Activated B cell treated with CpG ODN at 0.5 μM for 24 hours (primary cell): Measurements from ENCODE around the gene ADGRE3. TPM values are rescaled to one million over a fixed set of nuclear protein-coding genes. Genes with fewer than 3 reads are reported as not detected.

ENCODE experiments used
- ATAC-seq: fragments of 200-7000 bp; cut with Tn5 transposase; one replicate; pipeline ENCODE4 v1.10.0; 2021; ENCODE audit warnings: low read depth, mild to moderate bottlenecking, moderate library complexity
- CTCF ChIA-PET: fragments of 350-600 bp; sonication (Branson Sonifier 250); formaldehyde crosslinking; loops from one replicate; lab custom pipeline; 2021; ENCODE audit warnings: antibody characterized with exemption; lab: Charles Lee
- POLR2A ChIA-PET: fragments of 350-600 bp; sonication (Branson Sonifier 250); formaldehyde crosslinking; loops from one replicate; lab custom pipeline; 2021; ENCODE audit warnings: antibody characterized with exemption; lab: Charles Lee
- DNase-seq: peaks from one replicate; pipeline ENCODE4 v3.0.0; 2022
- H3K27ac Mint-ChIP-seq: one replicate; pipeline ENCODE4 v1.8.0; 2020; ENCODE audit warnings: mixed read lengths
- H3K27me3 Mint-ChIP-seq: one replicate; pipeline ENCODE4 v1.8.0; 2021; ENCODE audit warnings: mixed read lengths
- H3K36me3 Mint-ChIP-seq: one replicate; pipeline ENCODE4 v1.8.0; 2021; ENCODE audit warnings: low read depth, mixed read lengths
- H3K4me1 Mint-ChIP-seq: one replicate; pipeline ENCODE4 v1.8.0; 2021; ENCODE audit warnings: mixed read lengths
- H3K4me3 Mint-ChIP-seq: one replicate; pipeline ENCODE4 v1.8.0; 2020; ENCODE audit warnings: mild to moderate bottlenecking, mixed read lengths
- H3K9me3 Mint-ChIP-seq: one replicate; pipeline ENCODE4 v1.8.0; 2020; ENCODE audit warnings: mixed read lengths
- intact Hi-C: fragments of 100-400 bp; cut with micrococcal nuclease; formaldehyde crosslinking; loops from one replicate; pipeline ENCODE4 v1.15.1; 2024
- total RNA-seq: library from RNA; stranded (reverse); gene quantifications from 2 replicates; pipeline ENCODE4 v1.2.3, GENCODE V29; 2022
- TF ChIP-seq, protein P1 (sequence below): fragments of 200-600 bp; IDR thresholded peaks from one replicate; pipeline ENCODE4 v1.8.0; 2022; ENCODE audit warnings: antibody characterized with exemption, mild to moderate bottlenecking

The ADGRE3 gene, protein sequence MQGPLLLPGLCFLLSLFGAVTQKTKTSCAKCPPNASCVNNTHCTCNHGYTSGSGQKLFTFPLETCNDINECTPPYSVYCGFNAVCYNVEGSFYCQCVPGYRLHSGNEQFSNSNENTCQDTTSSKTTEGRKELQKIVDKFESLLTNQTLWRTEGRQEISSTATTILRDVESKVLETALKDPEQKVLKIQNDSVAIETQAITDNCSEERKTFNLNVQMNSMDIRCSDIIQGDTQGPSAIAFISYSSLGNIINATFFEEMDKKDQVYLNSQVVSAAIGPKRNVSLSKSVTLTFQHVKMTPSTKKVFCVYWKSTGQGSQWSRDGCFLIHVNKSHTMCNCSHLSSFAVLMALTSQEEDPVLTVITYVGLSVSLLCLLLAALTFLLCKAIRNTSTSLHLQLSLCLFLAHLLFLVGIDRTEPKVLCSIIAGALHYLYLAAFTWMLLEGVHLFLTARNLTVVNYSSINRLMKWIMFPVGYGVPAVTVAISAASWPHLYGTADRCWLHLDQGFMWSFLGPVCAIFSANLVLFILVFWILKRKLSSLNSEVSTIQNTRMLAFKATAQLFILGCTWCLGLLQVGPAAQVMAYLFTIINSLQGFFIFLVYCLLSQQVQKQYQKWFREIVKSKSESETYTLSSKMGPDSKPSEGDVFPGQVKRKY
- total RNA-seq: not detected in 2 replicates

DNA sequence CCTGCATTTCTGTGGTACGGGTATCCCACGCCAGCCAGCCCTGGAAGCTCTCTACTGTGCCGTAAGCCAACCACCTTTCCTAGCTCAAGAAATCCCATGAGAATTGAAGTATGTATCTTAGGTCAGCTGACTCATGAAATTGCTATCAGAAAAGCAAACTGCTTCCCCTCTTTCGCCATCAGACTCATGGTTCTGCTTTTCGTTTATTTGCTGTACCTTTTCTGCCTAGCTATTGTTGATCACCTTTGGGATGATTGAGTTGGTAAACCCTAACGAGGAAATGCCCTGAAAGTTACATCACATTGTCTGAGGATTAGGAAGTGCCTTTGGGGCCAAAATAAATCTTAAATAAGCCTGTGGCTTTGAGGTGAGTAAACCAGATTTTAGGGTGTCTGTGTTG, at the start of gene ADGRE3:
Gene ADGRE3, minus strand, starts transcription at position 81 of the 400 bp plus-strand sequence. Its CDS starts 74 bp downstream, at position 7.
- ChIA-PET CTCF (interaction anchor here (0.6 to 3.8 kb wide), 6 partner anchors 10 to 124 kb away, joined by 3 to 40 read pairs (median 4); partner anchors contain the start of gene NDUFB7), POLR2A (interaction anchor here (0.5 to 2.4 kb wide), 17 partner anchors 9 to 538 kb away, joined by 3 to 16 read pairs (median 4); partner anchors contain the start of genes ASF1B, DNAJB1, NDUFB7 and ZNF333)
- intact Hi-C loops: loop anchor here (1.0 kb wide), 1 partner anchor 9 kb away; no protein-coding TSS in a partner anchor
- no peaks in the 10 kb centered on the region for H3K36me3 Mint-ChIP-seq
- no peaks in the 10 kb centered on the region for H3K27me3 Mint-ChIP-seq
- DNase-seq (no peak), ATAC-seq (peak; percentile 70)
- TF ChIP-seq, protein P1, sequence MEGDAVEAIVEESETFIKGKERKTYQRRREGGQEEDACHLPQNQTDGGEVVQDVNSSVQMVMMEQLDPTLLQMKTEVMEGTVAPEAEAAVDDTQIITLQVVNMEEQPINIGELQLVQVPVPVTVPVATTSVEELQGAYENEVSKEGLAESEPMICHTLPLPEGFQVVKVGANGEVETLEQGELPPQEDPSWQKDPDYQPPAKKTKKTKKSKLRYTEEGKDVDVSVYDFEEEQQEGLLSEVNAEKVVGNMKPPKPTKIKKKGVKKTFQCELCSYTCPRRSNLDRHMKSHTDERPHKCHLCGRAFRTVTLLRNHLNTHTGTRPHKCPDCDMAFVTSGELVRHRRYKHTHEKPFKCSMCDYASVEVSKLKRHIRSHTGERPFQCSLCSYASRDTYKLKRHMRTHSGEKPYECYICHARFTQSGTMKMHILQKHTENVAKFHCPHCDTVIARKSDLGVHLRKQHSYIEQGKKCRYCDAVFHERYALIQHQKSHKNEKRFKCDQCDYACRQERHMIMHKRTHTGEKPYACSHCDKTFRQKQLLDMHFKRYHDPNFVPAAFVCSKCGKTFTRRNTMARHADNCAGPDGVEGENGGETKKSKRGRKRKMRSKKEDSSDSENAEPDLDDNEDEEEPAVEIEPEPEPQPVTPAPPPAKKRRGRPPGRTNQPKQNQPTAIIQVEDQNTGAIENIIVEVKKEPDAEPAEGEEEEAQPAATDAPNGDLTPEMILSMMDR: no peak
- peak within 1 kb of the TSS; percentile 49 for H3K4me3 Mint-ChIP-seq
- peaks cover 32% of the 10 kb centered on the region for H3K4me1 Mint-ChIP-seq
- H3K27ac Mint-ChIP-seq: peak within 1 kb of the TSS; percentile 78
- H3K9me3 Mint-ChIP-seq: no peaks in the 10 kb centered on the region

DNA sequence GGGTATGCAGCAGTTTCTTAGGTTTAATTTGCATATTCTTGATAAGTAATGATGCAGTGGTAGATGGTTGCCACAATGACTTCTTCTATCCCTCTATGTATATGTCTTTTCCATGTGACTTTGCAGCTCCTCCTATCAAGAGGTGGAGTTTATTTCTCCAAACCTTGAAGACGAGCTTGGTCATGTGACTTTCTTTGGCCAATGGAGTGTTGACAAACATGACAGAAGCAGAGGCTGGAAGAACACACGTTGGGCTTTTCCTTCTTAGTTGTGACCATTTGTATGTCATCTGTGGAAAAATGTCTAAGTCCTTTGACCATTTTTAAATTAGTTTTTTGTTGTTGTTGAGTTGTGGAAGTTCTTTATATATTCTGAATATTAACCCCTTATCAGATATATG, 47.5 kb upstream of the ADGRE3 start:
- POLR2A ChIA-PET: no interaction called here
- H3K9me3 Mint-ChIP-seq: peaks cover 49% of the 10 kb centered on the region
- no peaks in the 10 kb centered on the region for H3K4me1 Mint-ChIP-seq

DNA sequence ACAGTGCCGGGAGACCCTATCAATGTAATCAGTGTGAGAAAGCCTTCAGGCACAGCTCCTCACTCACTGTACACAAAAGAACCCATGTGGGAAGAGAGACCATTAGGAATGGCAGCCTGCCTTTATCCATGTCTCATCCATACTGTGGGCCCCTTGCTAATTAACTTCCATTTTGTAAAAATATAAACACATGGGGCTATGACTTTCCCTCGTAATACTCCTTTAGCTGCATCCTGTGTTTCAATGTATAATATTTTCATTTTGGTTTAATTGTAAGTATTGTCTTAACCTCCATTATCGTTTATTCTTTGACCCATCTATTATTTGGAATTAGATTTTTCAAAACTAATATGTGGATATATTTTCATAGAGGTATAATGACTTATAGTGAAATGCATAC, 44.5 kb upstream of the ADGRE3 start:
- Mint-ChIP-seq H3K4me3 (no peak overlapping the region), H3K27ac (no peak overlapping the region), H3K36me3 (peaks cover 95% of the 10 kb centered on the region), H3K9me3 (peaks cover 56% of the 10 kb centered on the region), H3K4me1 (no peaks in the 10 kb centered on the region), H3K27me3 (no peaks in the 10 kb centered on the region)
- intact Hi-C loops: no loop called here
- POLR2A ChIA-PET: no interaction called here
- CTCF ChIA-PET: no interaction called here
- DNase-seq (no peak), ATAC-seq (no peak)
- TF ChIP-seq, protein P1: no peak

More for the DNA sequence above, 47.5 kb upstream of the ADGRE3 start:
- H3K27me3 Mint-ChIP-seq: no peaks in the 10 kb centered on the region
- H3K4me3 Mint-ChIP-seq: no peak overlapping the region
- peaks cover 66% of the 10 kb centered on the region for H3K36me3 Mint-ChIP-seq
- intact Hi-C loops: no loop called here
- no peak for ATAC-seq
- CTCF ChIA-PET: no interaction called here
- TF ChIP-seq, protein P1: no peak
- H3K27ac Mint-ChIP-seq: no peak overlapping the region
- no peak for DNase-seq

DNA sequence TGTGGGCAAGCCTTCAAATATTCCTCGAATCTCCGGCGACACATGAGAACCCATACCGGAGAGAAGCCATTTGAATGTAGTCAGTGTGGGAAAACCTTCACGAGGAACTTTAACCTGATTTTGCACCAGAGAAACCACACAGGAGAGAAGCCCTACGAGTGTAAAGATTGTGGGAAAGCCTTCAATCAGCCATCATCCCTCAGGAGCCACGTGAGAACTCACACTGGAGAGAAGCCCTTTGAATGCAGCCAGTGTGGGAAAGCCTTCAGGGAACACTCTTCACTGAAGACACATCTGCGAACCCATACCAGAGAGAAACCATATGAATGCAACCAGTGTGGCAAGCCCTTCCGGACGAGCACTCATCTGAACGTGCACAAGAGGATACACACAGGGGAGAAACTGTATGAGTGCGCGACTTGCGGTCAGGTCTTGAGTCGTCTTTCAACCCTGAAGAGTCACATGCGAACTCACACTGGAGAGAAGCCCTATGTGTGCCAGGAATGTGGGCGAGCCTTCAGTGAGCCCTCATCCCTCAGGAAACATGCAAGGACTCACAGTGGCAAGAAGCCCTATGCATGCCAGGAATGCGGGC, 44.0 kb upstream of the ADGRE3 start:
- DNase-seq (no peak), ATAC-seq (no peak)
- H3K9me3 Mint-ChIP-seq: peaks cover 54% of the 10 kb centered on the region
- POLR2A ChIA-PET: no interaction called here
- no peak overlapping the region for H3K4me3 Mint-ChIP-seq
- TF ChIP-seq, protein P1: no peak
- no peaks in the 10 kb centered on the region for H3K27me3 Mint-ChIP-seq
- CTCF ChIA-PET: no interaction called here
- H3K36me3 Mint-ChIP-seq: peaks cover 95% of the 10 kb centered on the region
- intact Hi-C loops: no loop called here
- no peak overlapping the region for H3K27ac Mint-ChIP-seq
- H3K4me1 Mint-ChIP-seq: no peaks in the 10 kb centered on the region

DNA sequence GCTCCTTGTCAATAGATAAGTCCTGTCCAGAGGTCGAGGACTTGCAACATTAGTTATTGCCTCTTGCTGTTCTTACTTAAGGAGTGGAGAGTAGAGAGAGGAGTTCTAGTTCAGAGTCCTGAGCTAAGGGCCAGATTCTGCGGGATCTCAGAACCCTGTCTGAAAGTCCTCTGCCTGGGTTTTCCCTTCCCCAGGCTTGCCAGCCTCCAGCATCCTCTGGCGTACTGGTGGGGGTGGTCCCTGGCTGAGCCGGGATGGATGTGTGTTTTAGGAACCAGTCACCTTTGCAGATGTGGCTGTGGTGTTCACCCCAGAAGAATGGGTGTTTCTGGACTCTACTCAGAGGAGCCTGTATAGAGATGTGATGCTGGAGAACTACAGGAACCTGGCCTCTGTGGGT, 41.2 kb upstream of the ADGRE3 start:
- intact Hi-C loops: no loop called here
- no peak overlapping the region for H3K27ac Mint-ChIP-seq
- ChIA-PET CTCF (no interaction called here), POLR2A (no interaction called here)
- DNase-seq (no peak), ATAC-seq (no peak)
- H3K4me3 Mint-ChIP-seq: no peak overlapping the region
- no peaks in the 10 kb centered on the region for H3K4me1 Mint-ChIP-seq
- peaks cover 95% of the 10 kb centered on the region for H3K36me3 Mint-ChIP-seq
- peaks cover 46% of the 10 kb centered on the region for H3K9me3 Mint-ChIP-seq
- H3K27me3 Mint-ChIP-seq: no peaks in the 10 kb centered on the region
- TF ChIP-seq, protein P1: no peak
